CD4-positive, alpha-beta T cell treated with Interleukin-17A for 1 hour (primary cell): ENCODE measurements around the gene MORN3.
"Not testable (repeated sequence)": the region's sequence is repeated elsewhere in the genome, so short reads cannot be mapped to it uniquely, and the experiment has no call there.

Source experiments
- DNase-seq: peaks from one replicate; pipeline ENCODE4 v3.0.0-alpha.2; 2020

The MORN3 gene

GRCh38 chr12:121688966-121689365, 19.5 kb upstream of the MORN3 start:
- no peak for DNase-seq

GRCh38 chr12:121679661-121680197, 10.3 kb upstream of the MORN3 start:
- DNase-seq = not testable (repeated sequence)

GRCh38 chr12:121678716-121679300, 9.4 kb upstream of the MORN3 start:
- no peak for DNase-seq

DNA sequence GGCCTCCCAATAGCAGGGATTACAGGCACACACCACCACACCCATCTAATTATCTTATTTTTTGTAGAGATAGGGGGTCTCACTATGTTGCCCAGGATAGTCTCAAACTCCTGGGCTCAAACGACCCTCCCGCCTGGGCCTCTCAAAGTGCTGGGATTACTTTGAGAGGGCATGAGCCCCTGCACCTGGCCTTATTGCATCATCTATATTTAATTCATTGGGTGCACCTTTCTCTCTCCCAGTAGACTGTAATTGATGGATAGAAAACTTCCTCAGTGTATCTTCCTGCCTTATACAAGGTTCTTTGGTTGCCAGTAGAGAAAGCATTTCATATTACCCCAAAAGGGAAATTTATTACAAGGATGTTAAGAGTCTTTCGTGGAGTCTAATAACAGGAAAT, 8.9 kb upstream of the MORN3 start:
- DNase-seq = no peak

- DNase-seq = no peak
These were observed 6.7 kb upstream of the MORN3 start for GRCh38 chr12:121676190-121676589.

DNA sequence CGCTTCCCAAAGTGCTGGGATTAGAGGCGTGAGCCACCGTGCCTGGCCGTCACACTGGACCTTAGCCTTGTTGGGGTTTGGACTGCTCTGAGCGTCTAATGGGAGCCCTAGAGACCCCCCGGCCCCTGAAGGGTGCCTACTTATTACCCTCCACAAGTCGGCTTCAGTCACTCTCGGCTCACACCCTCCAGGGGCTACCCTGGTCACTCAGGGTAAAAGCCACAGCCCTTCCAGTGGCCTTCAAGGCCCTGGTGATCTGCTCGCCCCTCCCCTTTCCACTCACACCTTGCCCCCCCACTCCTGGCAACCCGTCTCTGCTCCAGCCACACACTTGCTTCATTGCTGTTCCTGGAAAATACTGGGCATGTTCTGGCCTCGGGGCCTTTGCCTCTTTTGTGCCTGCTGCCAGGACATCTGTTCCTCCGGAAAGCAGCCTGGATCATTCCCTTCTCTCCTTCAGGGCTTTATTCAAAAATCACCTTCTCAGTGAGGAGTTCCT, 3.6 kb upstream of the MORN3 start:
- no peak for DNase-seq

- DNase-seq = peak; percentile 68
These were observed 519 bp downstream of the MORN3 start for GRCh38 chr12:121668750-121669520.

- DNase-seq = not testable (repeated sequence)
These were observed 2.6 kb downstream of the MORN3 start for GRCh38 chr12:121666829-121667228.

DNA sequence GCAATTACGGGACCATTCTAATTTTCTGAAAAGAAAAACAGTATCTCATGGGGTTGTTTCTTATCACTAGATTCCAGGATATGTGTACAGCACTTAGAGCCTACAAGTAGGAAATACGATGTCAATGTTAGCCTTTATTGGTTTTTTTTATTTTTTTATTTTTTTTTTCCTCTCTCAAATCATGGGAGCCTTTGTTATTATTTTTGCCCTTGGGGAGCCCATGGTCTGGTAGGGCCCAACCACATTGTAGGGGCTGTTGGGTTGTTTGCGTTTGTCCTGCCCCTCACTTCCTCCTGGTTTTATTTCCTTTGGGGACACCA, 5.9 kb downstream of the MORN3 start:
- no peak for DNase-seq

- not testable (repeated sequence) for DNase-seq
These were observed 7.9 kb downstream of the MORN3 start for GRCh38 chr12:121661353-121662105.

DNA sequence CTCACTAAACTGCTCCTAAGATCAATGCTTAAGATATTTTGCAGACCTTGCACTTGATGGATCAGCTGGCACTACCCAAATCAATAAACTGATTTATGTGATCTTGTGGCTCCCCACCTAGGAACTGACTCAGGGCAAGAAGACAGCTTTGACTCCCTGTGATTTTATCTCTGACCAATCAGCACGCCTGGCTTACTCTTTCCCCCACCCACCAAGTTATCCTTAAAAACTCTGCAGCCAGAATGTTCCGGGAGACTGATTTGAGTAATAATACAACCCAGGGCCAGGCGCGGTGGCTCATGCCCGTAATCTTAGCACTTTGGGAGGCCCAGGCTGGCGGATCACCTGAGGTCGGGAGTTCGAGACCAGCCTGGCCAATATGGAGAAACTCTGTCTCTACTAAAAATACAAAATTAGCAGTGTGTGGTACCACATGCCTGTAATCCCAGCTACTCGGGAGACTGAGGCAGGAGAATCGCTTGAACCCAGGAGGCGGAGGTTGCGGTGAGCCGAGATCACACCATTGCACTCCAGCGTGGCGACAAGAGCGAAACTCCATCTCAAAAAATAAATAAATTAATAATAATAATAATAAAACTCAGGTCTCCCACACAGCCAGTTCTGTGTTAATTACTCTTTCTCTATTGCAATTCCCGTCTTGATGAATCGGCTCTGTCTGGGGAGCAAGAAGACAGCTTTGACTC, 12.0 kb downstream of the MORN3 start:
- no peak for DNase-seq

DNA sequence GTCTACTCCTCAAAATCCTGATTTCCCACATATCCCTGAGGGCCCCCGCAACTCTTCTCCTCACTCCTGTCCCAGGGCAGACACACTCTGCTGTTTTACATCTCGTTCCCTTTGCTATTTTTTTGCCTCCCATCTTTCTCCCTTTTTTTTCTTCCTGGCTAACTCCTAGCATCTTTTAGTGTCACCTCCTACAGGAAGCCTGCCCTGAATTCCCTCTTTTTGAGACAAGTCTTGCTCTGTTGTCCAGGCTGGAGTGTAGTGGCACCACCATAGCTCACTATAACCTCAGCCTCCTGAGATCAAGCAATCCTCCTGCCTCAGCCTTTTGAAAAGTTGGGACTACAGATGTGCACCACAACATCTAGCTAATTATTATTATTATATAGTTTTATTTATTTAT, 13.3 kb downstream of the MORN3 start:
- DNase-seq = no peak

GRCh38 chr12:121653999-121654398, 15.5 kb downstream of the MORN3 start:
- no peak for DNase-seq

GRCh38 chr12:121652767-121653497, 16.5 kb downstream of the MORN3 start:
- DNase-seq = no peak

DNA sequence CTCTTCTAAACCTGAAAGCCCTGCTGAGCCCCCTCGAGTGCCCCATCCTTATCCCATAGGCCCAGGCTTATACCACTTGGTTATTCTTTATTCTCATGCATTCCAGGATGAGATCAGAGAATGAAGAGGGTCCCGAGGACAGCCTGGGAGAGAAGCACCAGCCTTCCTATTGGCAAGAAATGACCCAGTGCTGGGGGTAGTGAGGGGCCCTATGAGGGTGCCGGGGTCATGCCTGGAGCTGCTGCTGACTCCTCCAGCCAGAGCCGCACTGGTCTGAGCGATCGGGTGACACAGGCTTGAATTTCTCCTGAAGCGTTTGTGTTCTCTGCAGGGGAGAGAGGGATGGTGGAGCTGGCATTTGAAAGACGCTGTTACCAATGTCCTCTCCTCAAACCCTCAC, 18.1 kb downstream of the MORN3 start:
- DNase-seq = no peak

- peak; percentile 66 for DNase-seq
These were observed 19.6 kb downstream of the MORN3 start for GRCh38 chr12:121649819-121650353.

DNA sequence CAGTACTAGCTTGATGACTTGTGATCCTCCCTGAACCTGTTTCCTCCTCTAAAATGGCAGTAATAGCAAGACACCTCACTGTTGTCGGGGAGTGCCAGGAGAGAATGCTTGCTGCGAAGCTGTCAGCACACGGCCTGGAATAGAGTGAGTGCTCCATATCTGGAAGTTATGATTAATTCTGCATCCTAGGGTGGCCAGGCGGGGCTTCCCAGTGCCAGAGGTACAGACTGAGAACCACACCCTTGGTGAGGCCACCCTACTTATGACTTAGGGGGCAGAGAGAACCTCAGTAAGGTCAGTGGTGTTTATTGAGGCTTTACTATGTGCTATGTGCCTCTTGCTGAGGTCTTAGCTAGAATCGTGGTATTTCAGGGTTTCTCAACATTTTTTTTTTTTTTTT, 20.1 kb downstream of the MORN3 start:
- no peak for DNase-seq

DNA sequence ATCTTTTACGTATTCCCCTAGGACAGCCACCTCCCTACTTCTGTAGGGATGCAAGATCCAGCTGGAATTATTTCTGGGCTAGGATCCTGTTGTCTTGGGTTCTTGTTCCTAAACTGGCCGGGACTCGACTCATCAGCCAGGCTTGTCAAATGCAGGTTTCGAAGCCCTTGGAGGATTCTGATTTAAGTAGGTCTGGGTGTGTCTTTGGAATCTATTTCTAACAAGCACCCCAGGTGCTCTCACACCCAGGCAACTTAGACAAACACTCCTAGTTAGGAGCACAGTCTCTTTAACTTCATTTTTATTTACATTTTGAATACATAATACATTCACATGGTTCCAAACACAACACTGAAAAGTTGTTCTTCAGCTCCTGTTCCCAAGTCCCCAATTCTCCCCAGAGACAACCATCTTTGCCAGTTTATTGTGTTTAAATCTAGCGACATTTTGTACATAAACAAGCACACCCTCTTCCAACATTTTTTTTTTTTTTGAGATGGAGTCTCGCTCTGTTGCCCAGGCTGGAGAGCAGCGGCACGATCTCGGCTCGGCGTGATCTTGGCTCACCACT, 20.9 kb downstream of the MORN3 start:
- DNase-seq = no peak

DNA sequence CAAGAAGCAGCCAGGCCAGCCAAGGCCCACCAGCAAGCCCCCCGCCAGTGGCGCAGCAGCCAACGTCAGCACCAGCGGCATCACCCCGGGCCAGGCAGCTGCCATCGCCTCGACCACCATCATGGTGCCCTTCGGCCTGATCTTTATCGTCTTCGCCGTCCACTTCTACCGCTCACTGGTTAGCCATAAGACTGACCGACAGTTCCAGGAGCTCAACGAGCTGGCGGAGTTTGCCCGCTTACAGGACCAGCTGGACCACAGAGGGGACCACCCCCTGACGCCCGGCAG, 28.2 kb downstream of the MORN3 start:
- no peak for DNase-seq

DNA sequence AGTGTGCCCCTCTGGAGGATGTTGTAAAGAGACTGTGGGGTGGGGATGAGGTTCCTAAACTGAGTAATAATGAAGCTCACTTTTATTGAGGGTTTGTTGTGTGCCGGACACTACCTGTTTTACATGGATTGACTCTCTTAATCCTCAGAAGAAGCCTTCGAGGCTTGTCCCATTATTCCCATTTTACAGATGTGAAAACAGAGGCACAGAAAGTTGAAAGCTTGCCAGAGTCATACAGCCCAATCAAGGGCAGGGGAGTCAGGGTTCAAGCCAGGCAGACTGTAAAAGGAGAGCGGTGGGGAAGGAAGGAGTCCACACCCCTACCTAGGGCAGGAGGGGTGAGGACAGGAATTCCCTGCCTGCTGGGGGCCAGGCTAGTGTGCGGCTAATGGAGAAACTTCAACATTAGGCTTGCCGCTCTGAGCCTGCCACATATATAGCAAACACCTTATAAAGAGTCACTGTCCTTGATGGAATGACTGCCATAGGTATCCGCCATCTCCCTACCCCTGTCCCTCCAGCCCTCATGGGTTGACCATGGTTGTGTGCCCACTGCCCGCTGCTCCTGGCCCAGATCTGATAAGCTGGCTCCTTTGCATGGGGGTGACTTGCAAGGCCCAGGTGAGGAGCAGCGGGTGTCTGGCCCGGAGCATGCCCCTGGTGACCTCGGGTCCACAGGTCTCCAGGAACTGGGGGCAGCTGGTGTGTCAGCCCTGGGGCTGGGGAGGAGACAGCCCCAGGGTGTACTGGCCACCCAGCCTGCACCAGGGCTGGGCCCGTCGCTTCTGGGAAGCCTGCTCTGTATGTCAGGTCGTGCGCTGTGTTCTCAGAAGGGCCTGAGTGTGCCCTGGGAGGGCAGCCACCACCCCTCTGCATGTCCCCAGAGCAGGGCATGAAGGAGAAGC, 30.9 kb downstream of the MORN3 start:
- DNase-seq = no peak
